Fibroblast of pulmonary artery (primary cell): ENCODE results near the gene CARD9.

Experiments
- DNase-seq: peaks from one replicate; pipeline ENCODE4 v3.0.0-alpha.2; 2010; ENCODE audit warnings: low read depth
- H3K4me3 ChIP-seq: replicated peaks from 2 replicates; pipeline ENCODE4 v1.5.1; 2011; ENCODE audit warnings: low read depth, mild to moderate bottlenecking, control low read depth, low read length, moderate library complexity
- TF ChIP-seq, protein P1 (sequence below): IDR thresholded peaks from 2 replicates; pipeline ENCODE4 v1.5.1; 2011; ENCODE audit warnings: mild to moderate bottlenecking, control low read depth, low read length, inconsistent platforms; ENCODE audit errors: missing control alignments

The CARD9 gene

DNA sequence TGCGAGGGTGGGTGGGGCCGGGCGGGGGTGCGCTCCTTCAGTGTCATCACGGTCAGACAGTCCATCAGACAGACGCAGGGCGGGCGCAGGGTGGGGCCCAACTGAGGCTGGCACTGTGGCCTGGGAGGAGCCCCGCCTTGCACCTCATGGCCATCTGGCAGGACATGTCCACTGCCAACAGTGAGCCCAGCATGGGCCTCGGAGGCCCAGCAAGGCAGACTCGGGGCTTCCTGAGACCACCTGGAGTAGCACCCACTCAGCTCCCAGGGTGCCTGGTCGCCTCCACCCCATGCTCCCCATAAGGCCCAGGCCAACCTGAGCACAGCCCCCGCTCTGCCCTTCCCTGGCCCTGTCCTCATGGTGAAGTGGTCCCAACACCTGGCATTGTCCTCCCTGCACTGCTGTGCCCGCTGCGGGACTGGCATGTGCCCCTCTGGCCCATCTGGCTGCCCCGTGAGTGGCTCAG, 54.7 kb downstream of the CARD9 start:
- TF ChIP-seq, protein P1, sequence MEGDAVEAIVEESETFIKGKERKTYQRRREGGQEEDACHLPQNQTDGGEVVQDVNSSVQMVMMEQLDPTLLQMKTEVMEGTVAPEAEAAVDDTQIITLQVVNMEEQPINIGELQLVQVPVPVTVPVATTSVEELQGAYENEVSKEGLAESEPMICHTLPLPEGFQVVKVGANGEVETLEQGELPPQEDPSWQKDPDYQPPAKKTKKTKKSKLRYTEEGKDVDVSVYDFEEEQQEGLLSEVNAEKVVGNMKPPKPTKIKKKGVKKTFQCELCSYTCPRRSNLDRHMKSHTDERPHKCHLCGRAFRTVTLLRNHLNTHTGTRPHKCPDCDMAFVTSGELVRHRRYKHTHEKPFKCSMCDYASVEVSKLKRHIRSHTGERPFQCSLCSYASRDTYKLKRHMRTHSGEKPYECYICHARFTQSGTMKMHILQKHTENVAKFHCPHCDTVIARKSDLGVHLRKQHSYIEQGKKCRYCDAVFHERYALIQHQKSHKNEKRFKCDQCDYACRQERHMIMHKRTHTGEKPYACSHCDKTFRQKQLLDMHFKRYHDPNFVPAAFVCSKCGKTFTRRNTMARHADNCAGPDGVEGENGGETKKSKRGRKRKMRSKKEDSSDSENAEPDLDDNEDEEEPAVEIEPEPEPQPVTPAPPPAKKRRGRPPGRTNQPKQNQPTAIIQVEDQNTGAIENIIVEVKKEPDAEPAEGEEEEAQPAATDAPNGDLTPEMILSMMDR = no peak

DNA sequence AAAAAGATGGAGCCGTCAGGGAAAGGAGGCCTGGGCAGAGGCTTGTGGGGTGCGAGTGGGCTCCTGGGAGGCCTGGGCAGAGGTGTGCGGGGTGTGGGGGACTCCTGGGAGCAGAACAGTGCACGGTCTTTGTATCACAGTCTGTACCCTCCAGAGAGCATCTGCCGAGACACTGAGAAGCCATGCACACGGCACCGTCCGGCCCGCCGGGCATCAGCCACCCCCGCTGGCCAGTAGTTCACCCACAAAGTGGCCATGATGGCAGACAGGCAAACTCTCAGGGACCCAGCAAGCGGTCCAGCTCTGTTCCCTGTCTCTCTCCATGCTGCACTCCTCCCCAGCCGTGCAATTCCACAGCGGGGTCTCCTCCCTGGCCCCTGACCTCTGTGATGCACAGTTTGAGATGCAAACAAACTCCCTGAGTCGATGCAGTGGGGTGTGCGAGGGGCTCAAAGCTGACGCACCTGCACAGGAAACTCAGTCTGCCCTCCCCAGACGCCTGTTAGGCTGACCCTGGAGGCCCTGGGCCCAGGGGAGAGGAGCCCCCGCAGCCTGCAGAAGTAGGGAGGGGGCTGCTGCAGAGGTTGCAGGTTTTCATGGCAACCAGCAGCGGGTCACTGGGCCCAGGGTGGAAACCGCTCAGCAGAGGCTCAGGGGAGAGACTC, 55.2 kb downstream of the CARD9 start:
- TF ChIP-seq, protein P1 = no peak
- H3K4me3 ChIP-seq = no peak overlapping the region
- no peak for DNase-seq

More for the DNA sequence above, 54.7 kb downstream of the CARD9 start:
- no peak overlapping the region for H3K4me3 ChIP-seq
- no peak for DNase-seq

DNA sequence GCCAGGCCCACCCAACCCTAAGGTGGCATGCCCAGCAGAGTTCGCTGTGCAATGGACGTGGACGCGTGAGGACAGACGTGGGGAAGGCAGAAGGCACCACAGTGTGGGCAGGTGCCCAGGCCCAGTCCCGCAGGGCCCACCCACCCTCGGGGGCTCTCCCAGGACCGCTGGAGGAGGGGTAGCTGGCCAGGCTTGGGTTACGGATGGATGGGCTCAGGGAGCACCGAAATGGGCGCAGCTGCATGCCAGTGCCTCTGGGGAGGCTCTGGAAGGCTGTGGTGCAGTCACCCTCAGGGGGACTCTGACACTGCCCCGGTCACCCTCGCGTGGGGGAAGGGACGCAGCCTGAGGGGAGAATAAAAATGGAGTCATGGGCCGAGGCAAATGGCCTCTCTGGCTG, 55.8 kb downstream of the CARD9 start:
- TF ChIP-seq, protein P1 = no peak
- no peak for DNase-seq
- no peak overlapping the region for H3K4me3 ChIP-seq

DNA sequence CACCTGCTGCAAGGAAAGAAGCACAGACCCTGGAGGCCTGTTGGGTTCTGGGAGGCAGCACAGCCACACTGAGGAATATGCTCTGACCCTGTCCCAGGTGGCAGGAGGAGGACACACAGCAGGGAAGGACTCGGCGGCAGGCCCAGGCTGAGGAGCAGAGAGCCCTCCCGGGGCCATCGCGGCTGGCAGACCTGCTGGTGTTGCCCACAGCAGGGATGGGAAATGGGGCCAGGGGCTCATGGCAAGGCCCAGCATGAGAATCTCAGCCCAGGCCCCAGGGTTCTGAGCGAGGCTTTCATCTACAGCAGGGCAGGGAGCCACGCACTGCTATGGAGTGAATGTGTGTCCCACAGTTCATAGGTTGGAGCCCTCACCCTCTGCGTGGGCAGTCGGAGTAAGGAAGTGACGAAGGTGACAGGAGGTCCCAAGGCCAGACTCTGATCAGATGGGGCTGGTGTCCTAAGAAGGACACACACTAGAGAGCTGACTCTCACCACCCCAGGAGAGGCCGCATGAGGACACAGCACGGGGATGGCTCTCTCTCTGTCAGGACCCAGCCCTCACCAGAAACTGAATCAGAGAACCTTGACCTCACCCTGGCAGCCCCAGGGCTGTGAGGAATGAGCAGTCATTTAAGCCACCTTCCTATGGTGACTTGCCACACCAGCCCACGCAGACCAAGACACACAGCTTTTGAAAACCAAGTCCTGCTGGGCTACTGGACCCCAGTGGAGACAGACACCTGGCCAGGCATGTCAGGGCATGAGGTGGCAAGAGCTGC, 56.4 kb downstream of the CARD9 start:
- TF ChIP-seq, protein P1 = no peak
- H3K4me3 ChIP-seq = no peak overlapping the region
- DNase-seq = no peak

DNA sequence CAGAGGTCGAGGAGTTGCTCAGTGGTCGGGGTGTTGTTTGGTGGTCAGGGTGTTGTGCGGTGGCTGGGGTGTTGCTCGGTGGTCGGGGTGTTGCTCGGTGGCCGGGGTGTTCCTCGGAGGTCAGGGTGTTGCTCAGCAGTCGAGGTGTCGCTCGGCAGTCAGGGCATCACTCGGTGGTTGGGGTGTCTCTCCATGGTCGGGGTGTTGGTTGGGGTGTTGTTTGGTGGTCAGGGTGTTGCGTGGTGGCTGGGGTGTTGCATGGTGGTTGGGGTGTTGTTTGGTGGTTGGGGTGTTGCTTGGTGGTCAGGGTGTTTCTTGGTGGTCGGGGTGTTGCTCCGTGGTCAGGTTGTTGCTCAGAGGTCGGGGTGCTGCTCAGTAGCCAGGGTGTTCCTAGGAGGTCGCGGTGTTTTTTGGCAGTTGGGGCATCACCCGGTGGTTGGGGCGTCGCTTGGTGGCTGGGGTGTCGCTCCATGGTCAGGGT, 57.2 kb downstream of the CARD9 start:
- TF ChIP-seq, protein P1 = no peak
- H3K4me3 ChIP-seq = no peak overlapping the region
- DNase-seq = no peak

- DNase-seq = no peak
- H3K4me3 ChIP-seq = no peak overlapping the region
- TF ChIP-seq, protein P1 = no peak
Measured at GRCh38 chr9:136314944-136315343, 58.5 kb downstream of the CARD9 start.
